HG02610 (cell line): ENCODE data around the gene GPR4.

ENCODE experiments used
- ATAC-seq: cut with Tn5 transposase; IDR thresholded peaks from one replicate; pipeline ENCODE4 v1.9.1; 2021; ENCODE audit warnings: mild to moderate bottlenecking, moderate library complexity; ENCODE audit not compliant: unreplicated experiment

The GPR4 gene

DNA sequence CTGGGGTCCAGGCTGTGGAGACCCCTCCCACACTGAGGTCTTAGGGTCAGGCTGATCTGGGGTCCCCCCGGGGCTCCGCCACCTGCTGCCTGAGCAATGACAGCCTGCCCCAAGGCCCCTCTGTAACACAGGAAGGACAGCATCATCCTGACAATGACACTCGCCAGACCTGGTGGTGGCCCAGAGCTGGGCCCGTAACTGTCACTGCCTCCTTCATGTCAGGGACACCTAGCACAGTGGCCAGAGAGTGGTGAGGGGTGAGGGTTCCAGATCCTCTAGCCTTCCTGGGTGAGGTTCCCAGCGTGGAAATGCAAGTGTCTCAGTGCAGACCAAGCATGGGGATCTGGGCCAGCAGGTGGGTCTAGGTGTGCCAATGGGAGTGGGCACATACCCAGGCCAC, 45.2 kb downstream of the GPR4 start:
- no peak for ATAC-seq

DNA sequence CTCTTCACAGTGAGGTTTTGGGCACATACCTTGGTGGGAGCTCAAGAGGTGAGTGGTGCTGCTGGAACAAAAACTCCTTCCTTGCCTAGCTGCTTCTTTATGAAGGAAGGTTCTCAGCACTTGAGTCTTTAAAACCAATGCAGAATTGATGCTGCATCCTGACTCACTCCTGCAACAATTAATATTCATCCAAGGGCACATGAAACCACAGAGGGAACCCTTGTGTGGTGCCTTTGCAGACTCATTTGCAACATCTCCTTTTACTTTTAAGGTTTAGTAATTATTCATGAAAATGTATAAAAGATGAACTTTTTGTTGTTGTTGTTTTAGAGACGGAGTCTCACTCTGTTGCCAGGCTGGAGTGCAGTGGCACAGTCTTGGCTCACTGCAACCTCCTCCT, 47.5 kb downstream of the GPR4 start:
- ATAC-seq: no peak

DNA sequence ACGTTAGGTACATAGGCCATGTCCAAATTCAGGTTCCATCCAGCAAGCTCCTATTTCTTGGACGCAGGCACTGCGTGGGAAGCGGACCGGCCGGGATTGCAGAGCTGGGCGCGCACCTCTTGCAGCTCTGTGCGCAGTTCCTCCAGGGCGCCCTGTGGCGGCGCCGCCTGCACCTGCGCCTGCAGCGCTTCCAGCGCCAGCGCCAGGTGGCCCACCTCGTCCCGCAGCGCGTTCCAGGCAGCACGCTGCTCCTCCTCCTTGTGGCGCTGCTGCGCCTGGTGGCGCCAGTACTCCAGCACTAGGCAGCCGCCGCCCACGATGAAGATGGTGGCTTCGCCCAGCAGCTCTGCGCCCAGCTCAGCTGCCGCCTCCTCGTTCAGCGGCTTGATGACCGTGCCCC, 48.5 kb downstream of the GPR4 start:
- ATAC-seq: no peak

DNA sequence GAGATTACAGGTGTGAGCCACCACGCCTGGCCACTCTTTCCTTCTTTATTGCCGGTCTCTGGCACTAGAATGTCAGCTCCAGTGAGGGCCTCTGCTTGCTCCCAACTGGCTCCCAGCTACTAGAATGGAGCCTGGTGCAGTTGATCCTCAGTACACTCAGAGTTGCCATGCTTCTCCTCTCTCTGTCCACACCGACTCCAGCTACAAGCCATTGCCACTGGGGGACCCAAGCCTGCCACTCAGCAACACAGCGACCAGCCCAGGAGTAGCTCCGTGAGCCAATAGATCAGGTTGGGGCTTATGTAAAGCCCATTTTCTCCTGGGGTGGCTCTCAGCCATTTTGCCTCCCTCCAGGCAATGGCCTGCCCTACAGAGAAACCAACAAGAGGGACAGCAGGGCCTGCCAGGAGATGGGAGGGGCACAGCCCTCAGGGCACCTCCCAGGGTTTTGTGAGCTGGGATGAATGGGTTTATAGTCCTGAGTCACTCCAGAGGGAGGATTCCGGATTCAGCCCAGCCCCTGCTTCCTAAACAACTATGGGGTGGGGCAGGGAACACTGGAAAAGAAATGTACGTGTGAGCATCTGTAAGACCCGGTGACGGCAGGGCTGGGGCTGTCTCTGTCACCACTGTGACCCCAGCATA, 53.9 kb downstream of the GPR4 start:
- no peak for ATAC-seq

DNA sequence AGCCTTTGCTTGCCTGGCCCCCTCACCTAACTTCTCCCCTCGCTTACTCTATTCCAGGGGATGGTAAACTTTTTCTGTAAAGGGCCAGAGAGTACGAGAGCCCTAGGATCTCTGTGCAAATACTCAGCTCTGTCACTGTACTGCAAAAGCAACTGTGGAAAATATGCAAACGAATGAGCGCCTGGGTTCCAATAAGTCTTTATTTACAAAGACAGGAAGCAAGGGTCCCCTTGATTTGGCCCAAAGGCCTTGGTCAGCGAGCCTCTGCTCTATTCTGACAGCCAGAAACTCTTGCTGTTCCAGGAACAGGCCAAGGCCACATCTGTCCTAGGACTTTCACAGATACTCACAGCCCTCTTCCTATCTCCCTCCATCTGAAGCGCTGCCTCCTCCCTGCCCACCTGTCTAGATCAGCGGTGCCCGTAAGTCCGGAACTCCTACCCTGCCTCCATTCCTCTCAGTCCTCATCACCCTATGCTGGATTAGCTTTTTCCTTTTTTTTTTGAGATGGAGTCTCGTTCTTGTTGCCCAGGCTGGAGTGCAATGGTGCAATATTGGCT, 54.7 kb downstream of the GPR4 start:
- no peak for ATAC-seq

DNA sequence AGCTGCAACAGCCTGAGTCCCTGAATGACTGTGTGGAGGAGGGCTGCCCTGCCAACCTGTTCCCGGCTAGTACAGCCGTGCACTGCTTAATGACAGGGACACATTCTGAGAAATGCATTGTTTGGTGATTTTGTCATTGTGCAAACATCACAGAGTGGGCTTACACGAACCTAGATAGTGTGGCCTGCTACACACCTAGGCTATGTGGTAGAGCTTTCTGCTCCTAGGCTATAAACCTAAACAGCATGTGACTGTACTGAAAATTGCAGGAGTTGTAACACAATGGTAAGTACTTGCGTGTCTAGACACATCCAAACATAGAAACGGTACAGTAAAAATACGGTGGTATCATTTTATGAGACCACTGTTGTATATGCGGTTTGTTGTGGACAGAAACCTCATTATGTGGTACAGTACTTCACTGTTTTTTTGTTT, 59.8 kb downstream of the GPR4 start:
- ATAC-seq: no peak
